PFSK-1 (cell line): ENCODE data around the gene OR5D14.

Source experiments
- FOXP2 ChIP-seq: optimal IDR thresholded peaks from 2 replicates; pipeline ENCODE3; 2011; ENCODE audit warnings: borderline replicate concordance, control low read depth, inconsistent platforms; ENCODE audit not compliant: insufficient read depth; ENCODE audit errors: extremely low read length, extremely low read depth
- POLR2AphosphoS5 ChIP-seq: IDR thresholded peaks from 2 replicates; pipeline ENCODE4 v1.6.1; 2012; ENCODE audit warnings: low read depth, mild to moderate bottlenecking, control low read depth, low read length, moderate library complexity
- REST ChIP-seq, 2 experiments: IDR thresholded peaks; 2 replicates each; pipeline versions ENCODE4 v1.6.1 to v1.8.0; 2011 to 2012; ENCODE audit warnings: low read depth in 2 of 2, low read length in 2 of 2, control low read depth in 1 of 2, inconsistent platforms in 1 of 2, mild to moderate bottlenecking in 1 of 2, moderate library complexity in 1 of 2; ENCODE audit not compliant: insufficient read depth in 1 of 2
- SIN3A ChIP-seq: IDR thresholded peaks from 2 replicates; pipeline ENCODE4 v1.6.1; 2012; ENCODE audit warnings: mild to moderate bottlenecking, low read length, moderate library complexity, borderline replicate concordance; ENCODE audit not compliant: insufficient read depth
- TAF1 ChIP-seq: IDR thresholded peaks from 2 replicates; pipeline ENCODE4 v1.6.1; 2012; ENCODE audit warnings: low read length, control low read depth, borderline replicate concordance; ENCODE audit not compliant: insufficient read depth

Gene OR5D14

GRCh38 chr11:55811067-55811466, 15.7 kb downstream of the OR5D14 start, which contains the start of gene OR5L1:
Gene OR5L1, plus strand, starts transcription at chr11:55811367. Its CDS starts 100 bp downstream, at chr11:55811467.
- TF ChIP-seq TAF1, result no peak
- no peak for TF ChIP-seq FOXP2
- no peak for TF ChIP-seq SIN3A
- no peak for TF ChIP-seq REST (IDR thresholded peaks at IDR 0.05; ENCODE audit: insufficient read depth in 1 of 2, low read depth in 2 of 2, low read length in 2 of 2)
- no peak for TF ChIP-seq POLR2AphosphoS5

- TF ChIP-seq SIN3A, result no peak
Measured at GRCh38 chr11:55819330-55819729, 24.0 kb downstream of the OR5D14 start, which contains the start of gene OR5D18. Gene OR5D18, plus strand, starts transcription at chr11:55819630. Its CDS starts 0 bp downstream, at chr11:55819630.

GRCh38 chr11:55826919-55827318, 31.6 kb downstream of the OR5D14 start, which contains the start of gene OR5L2:
Gene OR5L2, plus strand, starts transcription at chr11:55827219. Its CDS starts 0 bp downstream, at chr11:55827219.
- TF ChIP-seq REST (IDR thresholded peaks at IDR 0.05; ENCODE audit: insufficient read depth in 1 of 2, low read depth in 2 of 2, low read length in 2 of 2) (no peak), TAF1 (no peak), SIN3A (no peak), FOXP2 (no peak), POLR2AphosphoS5 (no peak)

- TF ChIP-seq FOXP2 (no peak), REST (IDR thresholded peaks at IDR 0.05; ENCODE audit: insufficient read depth in 1 of 2, low read depth in 2 of 2, low read length in 2 of 2) (no peak), TAF1 (no peak), SIN3A (no peak), POLR2AphosphoS5 (no peak)
Measured at GRCh38 chr11:55838452-55838851, 43.1 kb downstream of the OR5D14 start, which contains the start of gene OR5D16. Gene OR5D16, plus strand, starts transcription at chr11:55838752. Its CDS starts 0 bp downstream, at chr11:55838752.
